NOMO-1 treated with dmso at 0.1 percent for 144 hours (cell line): ENCODE results near the gene RTRAF.

Experiments
- DNase-seq: peaks from one replicate; lab custom pipeline; 2025; ENCODE audit not compliant: unreplicated experiment; lab: John Stamatoyannopoulos, UW

RTRAF gene

DNA sequence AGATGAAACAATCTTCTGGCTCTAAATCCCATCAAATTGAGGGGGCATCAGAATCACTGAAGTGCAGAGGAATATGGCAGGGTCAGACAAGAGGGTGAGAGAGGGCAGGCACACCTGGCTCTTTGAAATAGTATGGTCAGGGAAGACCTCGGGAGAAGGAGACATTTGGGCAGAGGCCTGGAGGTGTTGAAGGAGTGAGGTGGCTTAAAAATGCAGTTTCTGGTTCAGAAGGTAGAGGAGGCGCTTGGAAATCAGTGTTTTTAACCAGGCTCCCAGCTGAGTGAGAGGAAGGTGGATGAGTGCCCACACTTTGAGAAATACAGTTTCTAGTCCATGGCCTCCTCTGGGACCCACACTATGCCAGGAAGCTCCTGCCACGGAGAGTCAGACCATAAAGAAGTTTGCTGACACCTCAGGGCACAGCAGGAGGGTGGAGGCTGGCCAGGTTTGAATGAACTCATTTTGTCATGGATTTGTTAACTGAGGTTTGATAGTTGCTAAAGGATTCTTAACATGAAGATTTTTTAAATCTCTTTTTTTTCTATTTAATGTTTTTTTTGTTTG, 59.4 kb downstream of the RTRAF start:
- DNase-seq = no peak

DNA sequence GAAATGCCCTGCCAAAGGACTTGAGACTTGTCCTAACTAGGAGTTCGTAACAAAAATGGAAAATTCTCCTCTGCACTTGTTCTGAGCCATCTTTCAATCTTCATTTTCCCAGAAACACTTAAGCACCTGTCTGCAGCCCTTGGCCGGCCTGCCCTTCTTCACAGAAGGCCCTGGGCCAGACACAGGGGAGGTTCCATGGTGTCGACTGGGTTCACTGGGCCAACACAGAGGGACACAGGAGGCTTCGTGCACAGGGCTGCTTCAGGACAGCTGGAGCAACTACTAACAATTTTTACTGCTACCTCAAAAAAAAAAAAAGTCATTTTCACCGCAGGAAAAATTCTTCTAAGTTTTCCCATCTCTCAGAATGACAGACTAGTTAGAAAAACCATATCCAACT, 59.9 kb downstream of the RTRAF start:
- DNase-seq = no peak

DNA sequence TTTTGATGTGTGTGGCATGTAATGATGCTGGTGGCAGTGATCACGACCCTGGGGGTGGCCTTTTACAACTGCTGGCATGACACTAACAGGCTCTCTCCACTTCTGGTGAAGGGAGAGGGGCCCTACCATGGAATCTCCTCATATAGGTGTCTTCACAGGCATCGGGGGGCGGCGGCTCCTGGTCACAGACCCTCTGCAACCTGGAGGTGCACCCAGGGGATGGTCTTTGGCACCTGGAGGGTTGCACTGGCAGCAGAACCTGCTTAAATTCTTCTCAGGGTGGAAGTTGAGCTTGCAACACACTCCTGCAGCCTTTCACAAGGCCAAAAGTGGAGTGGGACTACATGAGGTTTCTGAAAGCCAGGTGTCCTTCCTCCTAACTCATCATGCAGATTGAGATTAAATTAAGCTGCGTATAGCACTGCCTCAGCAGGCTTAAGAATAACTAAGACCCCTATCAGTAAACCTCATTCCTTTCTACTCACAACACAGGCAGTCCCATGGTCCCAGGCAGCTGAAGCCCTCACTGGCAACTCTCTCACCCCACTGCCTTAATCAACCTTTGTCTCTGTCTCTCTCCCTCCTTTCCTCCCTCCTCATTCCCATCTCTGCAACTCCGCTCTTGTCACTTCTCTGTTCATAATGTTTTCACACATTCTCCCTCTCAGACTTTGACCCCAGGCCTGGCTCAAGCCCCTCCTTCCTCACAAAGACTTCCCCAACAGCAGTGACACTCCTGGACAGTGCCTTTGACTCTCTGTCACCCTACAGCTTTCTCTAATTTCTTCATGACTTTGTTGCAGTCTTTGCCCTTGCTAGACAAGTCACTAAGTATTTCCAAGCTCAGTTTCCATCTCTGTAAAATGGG, 60.6 kb downstream of the RTRAF start:
- no peak for DNase-seq

DNA sequence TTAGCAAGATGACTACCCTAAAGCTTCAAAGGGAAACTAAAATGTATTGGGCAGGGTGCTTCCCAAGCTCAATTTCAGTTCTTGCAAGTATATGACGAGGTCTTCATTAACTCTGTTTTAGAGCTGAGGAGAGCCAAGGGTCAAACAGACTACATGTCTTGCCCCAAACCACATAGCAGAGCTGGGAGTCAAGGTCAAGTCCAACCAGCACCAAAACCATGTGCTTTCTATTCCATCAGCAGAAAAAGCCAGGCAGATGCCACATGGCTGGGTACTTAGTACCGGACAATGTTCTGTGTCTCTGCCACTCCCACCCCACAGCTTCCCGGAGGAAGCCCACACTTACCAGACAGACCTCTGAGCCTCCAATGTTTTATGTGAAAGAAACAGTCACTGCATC, 61.9 kb downstream of the RTRAF start:
- no peak for DNase-seq

DNA sequence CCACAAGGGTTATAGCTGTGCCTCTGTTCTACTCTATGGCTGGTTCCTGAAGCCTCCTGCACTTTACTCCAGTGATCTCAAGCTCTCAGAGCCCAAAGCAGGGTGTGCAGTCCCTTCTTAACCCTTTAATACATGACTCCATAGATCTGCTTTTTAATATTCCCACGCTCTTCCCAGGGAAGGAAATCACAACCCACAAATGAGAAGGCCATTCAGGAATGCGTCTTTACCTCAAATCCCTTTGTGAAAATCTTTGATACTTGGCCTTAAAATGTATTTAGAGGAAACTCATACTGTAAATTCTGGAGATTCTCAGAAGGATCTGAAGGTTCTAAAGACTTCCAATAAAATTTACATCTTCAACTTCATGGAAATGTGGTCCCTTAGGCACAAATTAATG, 62.5 kb downstream of the RTRAF start:
- no peak for DNase-seq

DNA sequence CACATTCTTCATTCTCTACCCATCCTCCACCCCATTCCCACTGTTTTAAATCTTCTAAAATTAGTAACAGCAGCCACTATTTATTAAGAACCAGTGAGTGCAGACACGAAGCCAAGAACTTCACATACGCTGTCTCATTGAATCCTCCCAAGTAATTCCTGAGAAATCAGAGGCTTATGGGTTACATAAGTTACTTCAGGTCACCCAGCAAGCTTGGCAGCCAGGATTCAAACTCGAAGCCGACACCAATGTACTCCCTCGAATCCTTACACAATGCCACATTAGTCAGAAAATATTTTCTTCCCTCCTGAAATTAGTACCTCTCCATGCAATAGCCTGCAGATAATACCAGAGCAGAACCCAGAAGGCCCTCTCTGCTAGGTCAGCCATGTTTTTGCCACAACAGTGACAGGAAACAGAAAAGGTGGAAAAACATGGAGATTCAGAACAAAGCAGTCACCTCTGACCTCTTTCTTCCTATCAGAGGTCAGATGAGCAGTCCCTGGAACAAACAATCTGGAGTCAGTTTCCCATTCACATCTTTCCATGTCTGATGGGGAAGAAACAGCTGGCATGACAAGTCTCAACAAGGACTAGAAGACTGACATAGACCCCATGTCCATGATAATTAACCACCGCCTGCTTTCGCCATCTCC, 63.1 kb downstream of the RTRAF start:
- DNase-seq = no peak

DNA sequence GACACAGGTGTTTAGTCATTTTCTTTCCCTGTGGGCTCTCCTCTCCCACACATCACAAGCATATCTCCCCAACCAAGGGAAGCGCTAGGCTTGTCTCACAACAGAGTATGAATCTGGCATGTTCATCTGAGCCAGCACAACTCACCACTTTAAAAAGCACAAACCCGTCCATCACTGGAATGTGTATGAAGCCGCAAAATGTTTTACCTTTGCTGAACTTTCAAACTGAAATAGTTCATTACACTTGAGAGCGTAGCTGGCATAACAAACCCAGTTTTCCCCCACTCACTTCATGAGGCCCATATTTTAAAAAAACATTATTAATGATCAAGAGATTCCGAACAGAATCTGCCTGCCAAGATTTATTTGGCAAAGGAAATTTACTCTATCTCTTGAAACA, 63.7 kb downstream of the RTRAF start:
- DNase-seq = no peak

DNA sequence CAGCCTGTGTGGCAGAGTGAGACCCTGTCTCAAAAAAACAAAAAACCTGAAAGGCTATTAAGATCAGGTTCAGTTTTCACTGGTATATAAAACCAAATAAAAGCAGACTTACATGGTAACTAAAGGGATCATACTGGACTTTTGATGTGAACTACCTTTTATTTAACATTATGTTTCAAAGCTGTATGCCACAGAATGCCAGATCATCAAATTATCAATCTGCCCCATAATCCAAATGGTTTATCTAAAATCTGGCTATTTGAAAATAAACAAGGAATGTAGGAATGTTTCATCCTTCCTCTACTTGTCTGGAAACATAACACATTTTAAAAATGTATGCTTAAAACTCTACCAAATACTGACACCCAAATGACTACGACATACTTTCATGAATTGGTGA, 65.3 kb downstream of the RTRAF start:
- no peak for DNase-seq

DNA sequence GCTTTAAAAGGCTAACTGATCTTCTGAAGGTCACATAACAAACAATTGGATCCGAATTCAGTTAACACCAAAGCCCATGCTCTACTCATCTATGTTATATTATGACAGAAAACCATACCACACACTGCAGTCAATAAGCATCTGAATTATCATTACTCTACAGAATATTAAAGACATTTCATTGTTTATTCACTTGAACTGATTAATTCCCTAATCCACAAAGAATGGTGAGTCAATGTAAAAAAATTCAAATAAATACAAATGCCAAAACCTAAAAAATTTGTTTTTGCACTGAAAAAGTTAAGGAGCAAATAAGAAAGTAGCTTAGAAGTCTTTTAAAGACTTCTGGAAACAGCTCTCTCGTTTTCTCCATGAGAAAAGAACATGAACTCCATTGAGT, 65.8 kb downstream of the RTRAF start:
- DNase-seq = no peak

DNA sequence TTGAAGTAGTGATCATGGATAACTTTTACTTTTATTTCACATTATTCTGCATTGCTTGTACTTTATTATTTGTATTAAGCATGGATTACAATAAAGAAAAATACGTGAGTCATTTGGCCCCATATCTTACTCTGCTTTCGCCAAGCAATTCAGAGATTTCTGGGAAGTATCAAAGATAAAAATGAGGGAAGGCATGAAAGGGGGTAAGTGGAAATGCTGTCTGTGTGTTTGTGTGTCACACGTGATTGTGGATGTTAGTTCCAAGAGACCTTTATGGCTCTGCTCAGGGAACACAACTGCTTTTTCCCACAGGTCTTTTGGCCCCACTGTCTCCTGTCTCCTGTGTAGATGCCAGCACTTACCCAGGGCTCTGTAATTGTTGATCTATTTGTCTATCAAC, 69.0 kb downstream of the RTRAF start:
- DNase-seq = no peak

DNA sequence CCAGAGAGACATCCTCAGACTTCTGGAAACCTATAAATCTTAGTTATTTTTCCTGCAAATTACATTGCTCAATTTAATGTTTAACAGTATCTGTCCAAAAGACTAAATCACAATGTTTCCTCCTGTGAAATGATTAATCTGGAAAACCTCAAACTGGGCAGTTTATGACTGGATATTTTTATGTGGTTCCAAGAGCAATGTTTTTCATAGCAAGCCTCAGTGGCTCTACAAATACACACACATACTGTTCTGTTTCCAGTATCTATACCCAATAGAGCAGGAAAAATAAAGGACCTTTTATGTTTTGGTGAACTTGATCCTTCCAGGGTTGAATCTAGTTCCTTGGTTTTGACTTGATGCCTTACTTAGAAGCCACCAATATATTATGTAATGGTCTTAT, 70.3 kb downstream of the RTRAF start:
- no peak for DNase-seq

DNA sequence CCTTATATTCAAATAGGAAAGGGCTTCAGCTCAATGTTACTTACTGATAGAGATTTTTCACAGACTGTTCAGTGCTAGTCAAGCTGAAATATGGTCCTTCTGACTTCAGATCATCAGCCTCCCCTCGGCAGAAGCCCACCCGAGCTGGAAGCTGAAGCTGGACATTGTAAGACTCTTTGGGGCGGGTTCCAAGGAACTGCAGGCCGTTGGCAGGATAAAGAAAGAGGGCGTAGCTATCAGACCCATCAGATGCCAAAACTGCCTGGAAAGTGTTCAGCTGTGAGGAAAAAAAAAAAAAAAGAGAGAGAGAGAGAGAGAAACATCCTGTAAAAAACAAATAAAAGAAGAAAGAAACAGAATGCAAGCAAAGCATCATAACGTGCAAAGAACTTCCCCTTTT, 70.7 kb downstream of the RTRAF start:
- DNase-seq = no peak
